ENCODE measurements around the gene EP400.
"Not testable (repeated sequence)": the region's sequence is repeated elsewhere in the genome, so short reads cannot be mapped to it uniquely, and the experiment has no call there.

EP400 gene

DNA sequence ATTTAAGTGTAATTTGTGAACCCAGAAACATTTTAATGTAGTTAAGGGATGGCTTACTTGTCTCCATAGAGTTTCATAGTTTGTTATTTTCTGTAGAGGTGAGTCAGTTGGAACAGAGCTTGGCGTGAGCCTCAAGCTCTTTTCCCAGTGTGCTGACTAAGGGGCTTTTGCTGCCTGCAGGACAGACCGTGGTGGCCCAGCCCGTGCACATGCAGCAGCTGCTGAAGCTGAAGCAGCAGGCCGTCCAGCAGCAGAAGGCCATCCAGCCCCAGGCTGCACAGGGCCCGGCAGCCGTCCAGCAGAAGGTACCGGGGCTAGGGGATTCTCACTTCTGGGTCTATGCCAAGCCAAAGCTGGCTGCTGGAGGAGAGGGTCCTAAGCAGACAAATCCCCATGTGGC, 117.4 kb downstream of the EP400 start:
- no peak for DNase-seq (ENCODE audit: low read depth in 2 of 2)

DNA sequence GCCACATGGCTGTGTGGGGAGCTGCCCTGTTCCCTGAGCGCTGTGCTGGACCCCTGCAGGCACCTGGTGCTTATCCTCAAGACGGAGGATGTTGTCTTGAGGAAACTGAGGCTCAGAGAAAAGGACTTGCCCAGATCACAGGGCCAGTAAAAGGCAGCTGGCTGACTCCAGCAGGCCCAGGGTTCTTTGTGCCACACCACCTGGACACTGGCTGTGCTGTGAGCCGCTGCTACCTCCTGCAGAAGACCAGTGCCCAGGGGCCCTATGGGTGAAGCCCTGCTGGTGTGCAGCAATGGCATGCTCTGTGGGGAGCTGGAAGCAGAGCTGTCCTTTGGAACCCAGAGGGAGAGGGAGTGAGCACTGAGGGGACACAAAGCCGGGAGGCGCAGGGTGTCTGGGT, 118.5 kb downstream of the EP400 start:
- no peak for DNase-seq (ENCODE audit: low read depth in 2 of 2)

DNA sequence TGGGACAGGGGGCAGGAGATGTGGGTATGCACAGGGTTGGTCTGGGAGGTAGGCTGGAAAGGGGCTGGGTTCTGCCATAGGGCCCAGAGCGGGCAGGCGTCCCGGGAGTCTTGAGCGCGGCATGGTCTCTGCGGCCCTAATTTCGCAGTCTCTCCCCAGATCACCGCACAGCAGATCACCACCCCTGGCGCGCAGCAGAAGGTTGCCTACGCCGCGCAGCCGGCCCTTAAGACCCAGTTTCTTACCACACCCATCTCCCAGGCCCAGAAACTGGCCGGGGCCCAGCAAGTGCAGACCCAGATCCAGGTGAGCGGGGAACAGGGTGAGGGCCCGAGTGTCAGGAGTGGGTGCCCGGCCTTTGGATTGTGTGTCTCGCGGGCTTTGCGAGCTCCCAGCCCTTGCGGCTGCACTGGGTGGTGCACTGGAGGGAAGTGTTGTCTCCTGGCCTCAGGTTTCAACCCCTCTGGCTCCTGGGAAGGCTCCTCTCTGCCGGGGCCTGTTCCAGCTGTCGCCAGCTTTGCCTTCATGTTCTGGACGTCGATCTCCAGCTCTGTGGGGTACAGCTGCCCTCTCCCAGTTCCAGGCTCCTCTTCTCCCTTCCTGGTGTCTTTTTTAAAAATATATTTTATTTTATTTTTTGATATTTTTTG, 119.7 kb downstream of the EP400 start:
- DNase-seq (ENCODE audit: low read depth in 2 of 2) = no peak

DNA sequence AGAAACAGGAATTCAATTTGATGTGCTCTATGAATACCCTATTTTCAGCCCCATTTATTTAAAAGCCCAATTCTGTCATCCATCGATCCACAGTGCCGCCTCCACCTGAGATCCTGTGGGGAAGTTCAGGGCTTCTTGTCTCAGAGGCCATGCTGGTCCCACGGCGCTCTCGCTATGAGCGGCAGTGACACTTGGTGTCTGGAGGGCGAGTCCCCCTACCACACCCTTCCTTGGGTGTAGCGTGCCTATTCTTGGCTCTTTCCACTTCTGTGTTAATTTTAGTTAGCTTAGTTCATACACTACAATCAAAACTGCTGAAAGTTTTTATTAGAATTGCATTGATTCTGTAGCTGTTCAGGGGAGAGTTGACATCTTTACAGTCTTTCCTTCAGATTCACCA, 120.6 kb downstream of the EP400 start:
- no peak for DNase-seq (ENCODE audit: low read depth in 2 of 2)

DNA sequence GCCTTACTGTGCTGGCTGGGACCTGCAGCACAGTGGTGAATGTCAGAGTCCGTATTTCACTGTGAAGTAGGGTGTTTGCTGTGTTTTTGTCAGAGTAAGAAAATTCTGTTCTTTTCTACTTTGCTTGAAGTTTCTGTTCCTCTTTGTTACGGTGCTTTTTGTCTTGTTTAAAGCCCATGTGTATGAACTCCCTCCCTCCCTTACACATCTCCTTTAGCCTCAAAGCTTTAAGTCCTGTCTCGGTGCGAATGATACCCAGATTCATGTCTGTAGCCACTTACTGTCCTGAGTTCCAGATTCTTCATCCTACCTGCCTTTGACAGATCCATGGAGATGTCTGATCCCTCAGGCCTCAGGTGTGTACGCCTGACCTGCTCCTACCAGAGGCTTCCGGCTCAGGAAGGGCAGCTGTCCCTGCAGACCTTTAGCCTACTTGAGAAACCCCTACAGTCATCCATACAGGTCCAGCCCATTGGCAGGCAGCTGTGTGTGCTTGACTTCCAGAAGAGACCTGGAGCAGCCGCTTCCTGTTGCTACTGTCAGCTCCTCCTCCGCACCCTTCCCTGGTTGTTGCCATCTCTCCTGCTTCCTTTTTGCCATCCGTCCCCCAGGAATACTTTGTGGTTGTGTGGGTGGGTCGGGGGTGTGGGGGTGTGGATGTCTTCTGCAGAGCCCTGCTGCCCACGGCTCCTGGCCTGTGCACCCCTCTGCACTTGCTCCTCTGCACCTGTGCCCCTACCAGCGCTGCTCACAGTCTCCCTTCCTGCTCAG, 121.5 kb downstream of the EP400 start:
- DNase-seq (ENCODE audit: low read depth in 2 of 2) = no peak

DNA sequence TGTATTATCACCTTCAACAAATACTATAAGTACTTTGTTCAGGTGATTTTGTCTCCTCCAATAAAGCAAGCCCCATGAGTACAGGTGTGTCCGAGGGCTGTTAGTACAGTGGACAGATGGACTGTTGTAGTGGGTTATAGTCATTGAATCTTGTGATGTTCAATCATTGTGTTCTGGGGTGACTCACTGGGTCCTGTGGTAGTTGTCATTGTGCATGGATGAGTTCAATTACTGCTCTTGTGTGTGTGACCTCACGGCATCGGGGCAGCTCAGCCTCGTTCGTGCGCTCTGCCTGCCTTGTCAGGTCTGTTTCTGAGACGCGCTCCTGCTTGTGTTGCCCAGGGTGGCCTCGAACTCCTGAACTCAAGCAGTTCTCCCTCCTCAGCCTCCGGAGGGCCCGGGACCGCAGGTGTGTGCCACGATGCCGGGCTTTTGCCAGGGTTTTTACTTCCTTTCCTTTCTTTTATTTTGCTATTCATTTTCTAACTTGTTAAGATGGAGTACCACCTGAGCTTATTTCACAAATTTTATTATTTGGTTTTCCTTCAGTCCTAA, 122.2 kb downstream of the EP400 start:
- DNase-seq (ENCODE audit: low read depth in 2 of 2) = no peak

DNA sequence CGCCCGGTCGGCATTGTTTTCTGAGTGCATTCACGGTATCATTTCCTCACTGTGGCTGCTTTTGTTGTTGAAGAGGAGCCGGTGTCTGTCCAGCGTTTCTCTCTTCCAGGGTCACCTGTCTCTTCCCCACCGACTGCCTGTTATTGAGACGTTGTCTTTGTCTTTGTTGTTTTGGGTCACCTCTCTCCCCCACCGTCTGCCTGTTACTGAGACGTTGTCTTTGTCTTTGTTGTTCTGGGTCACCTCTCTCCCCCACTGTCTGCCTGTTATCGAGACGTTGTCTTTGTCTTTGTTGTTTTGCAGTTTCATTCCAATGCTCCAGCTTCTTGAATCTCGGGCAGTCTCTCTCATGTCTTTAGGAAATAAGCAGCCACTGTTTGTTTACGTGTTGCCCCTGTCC, 124.5 kb downstream of the EP400 start:
- no peak for DNase-seq (ENCODE audit: low read depth in 2 of 2)

DNA sequence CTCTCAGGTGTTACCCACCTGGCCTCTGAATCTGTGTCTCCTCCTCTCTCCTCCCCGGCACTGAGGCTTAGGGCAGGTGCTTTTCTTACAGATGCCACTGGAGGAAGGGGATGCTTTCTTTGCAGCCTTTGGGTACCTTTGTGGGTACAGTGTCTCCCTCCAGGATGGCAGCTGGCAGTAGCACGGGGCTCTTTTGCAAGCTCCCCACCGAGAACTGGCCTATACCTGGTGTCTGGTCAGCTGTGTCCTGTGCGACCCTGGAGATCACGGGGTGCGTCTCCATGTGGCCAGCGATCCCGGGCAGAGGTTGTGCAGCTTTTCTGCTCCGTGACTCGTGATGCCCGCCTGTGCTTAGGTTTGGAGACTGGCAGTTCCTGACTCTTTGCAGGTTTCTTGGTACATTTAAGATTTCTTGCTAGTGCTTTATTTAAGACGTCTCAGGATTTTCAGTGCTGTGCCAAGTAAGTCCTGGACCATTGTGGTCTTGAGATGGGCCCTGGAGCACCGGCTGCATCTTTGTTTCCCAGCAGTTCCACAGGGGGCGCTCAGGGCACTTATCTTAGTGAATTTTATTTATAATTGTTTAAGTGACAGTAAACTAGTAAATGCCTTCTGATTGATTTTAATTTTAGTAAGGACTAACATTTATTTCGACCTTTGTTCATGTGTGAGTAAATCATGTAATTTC, 125.4 kb downstream of the EP400 start:
- no peak for DNase-seq (ENCODE audit: low read depth in 2 of 2)

DNA sequence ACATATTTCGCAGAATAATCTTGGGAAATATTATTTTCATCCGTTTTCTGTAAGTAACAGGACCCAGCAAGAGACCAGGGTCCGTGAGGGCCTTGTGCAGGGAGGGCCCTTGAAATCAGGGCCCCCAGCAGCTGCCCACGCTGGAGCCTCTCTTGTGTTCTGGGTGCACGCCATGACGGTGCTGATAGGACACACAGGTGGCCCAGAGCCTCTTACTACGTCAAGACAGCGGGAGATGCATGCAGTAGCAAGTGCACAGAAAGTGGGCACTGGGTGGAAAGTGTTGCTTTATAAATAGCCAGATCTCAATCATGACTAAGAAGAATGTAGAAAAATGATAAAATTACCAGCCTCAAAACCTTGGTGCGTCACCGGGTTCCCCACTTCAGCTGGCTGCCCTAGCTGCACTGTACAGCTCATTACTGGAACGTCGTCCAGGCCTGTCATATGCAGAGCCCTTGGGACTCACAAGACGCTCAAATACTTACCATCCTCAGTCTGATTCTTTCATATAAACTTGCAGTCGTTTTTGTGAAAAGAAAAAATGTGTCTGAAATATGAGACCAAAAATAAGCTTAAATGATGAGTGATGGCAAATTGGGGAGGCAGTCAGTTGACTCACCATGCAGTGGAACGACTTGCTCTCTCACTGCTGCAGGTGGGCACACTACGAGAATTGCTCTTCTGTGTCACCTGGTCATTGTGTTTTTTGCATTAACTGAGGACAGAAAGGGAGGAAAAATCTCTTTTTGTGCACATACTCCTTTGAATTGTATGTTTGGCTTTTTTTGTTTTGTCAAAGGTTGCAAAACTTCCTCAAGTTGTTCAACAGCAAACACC, 126.2 kb downstream of the EP400 start:
- no peak for DNase-seq (ENCODE audit: low read depth in 2 of 2)

DNA sequence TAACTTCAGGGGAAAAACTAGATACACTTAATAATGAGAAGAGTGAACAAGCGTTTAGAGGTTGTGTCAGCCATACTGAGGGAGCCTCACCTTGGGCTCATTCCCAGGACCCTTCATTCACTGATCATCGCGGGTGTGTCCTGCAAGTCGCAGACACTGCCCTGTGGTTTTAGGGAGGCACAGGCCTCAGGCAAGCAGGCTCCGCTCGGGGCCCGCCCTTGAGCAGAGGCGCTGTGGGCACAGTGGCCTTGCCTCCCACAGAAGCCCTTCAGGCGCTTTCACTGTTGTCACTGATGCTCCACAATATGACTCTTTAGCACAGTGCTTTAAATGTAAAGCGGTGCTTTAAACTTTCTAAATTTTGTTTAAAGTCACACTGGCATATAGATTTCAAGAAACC, 127.0 kb downstream of the EP400 start:
- no peak for DNase-seq (ENCODE audit: low read depth in 2 of 2)

DNA sequence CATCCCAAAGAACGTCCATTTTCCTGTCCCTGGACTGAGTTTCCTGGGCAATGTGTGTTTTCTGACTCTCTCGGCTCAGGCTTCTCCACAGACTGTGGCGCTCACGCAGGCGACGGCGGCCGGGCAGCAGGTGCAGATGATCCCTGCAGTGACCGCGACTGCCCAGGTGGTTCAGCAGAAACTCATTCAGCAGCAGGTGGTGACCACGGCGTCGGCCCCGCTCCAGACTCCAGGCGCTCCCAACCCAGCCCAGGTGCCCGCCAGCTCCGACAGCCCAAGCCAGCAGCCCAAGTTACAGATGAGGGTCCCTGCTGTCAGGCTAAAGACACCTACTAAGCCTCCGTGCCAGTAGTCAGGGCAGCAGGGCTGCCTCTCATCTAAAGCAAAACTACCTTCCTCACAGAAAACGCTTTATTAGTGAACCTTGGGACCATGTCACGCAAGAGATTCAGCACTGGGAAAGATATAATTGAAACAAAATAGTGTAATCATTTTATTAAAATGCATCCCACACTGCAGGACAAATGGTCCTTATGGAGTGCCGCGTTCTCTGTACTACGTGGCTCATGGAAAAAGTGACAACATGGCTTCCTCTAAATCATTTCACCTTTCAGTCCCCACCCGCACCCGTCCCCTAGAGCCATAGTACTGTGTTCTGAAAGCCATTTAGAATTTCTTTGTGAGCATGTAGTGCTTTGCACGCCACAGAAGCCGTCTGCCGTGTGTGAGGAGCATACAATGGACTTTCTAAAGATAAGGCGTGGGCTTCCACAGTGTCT, 127.8 kb downstream of the EP400 start:
- DNase-seq (ENCODE audit: low read depth in 2 of 2) = no peak

DNA sequence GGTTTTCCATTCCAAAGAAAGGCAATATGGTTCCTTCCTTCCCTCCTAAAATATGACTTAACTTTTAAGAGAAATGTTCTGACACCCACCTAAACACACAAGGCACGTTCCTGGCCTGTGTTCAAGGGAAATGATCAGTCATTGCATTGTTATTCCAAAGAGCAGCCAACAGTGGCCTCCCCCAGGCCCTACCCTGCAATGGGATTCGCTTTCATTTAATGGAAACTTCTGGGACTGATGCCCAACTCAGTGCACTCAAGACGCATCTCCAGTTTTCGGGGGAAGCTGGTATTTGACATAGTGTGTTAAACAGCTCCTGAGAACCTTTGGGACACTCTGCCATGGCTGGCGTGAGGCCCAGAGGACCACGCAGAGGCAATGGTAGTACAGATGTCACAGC, 128.4 kb downstream of the EP400 start:
- DNase-seq (ENCODE audit: low read depth in 2 of 2) = no peak

DNA sequence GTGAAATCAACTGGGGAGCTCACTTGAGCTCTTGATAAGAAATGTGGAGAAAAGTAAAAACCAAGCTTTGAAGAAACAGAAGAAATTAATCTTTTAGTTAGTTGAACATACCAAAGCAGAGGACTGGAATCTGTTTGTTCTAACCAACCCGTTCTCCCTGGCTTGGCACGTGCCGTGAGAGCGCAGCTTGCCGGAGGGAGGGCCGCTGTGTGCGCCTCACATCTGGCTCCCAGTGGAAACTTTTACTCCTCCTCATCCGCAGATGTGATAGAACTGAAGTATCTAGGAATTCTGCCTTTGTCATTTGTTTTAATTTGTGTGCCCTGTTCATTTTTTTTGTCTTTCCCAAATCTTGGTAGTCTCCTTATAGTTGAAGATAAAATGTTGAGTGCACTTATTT, 129.5 kb downstream of the EP400 start:
- DNase-seq (ENCODE audit: low read depth in 2 of 2) = no peak

DNA sequence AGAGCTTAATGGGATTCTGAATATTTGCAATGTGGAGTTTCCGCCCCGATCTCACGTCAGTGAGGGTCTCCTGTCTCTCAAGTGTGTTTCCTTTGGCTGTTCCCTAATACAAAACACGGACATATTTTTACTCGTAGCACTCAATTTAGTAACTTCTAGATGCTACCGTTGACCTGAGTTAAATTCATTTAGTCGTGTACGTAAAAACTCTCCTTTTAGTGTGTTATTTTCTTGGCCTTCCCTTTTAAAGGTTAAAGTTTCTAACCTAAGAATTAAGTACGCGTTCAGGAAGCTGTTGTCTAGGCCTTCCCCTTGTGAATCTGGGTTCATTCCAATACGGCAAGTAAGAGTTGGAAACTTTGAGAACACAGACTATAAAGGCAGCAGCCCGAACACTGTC, 130.0 kb downstream of the EP400 start:
- no peak for DNase-seq (ENCODE audit: low read depth in 2 of 2)

DNA sequence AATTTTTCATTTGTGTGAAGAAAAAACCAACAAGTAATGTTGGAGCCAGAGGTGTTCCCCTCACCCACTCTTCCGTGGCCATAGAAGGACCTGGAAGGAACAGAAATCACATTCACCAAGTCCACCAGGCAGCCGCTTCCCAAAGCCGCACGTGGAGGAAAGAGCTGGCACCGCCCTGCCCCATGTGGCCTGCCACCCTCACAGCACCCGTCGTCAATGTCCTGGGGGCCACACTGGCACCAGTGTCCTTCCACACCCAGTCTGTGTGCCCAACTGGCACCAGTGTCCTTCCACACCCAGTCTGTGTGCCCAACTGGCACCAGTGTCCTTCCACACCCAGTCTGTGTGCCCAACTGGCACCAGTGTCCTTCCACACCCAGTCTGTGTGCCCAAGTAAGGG, 130.8 kb downstream of the EP400 start:
- not testable (repeated sequence) for DNase-seq (ENCODE audit: low read depth in 2 of 2)

DNA sequence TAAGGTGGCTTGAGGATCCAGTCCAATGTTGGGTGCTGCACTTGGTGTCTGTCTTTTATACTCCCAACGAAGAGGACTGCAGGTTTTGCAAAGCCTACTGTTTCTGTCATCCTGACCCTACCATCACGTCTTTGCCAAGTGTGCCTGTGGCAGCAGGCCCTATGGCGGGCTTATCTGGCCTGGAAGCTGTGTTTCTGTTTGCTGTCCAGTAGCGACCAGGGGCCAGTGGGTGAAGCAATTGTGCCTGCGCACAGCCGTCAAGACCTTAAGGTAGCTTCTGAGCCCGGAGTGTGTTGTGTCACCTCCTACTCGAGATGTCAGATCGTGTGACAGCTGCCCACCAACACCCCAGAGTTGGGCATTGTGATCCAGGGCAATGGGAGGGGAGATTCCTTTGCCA, 131.7 kb downstream of the EP400 start:
- DNase-seq (ENCODE audit: low read depth in 2 of 2) = no peak

DNA sequence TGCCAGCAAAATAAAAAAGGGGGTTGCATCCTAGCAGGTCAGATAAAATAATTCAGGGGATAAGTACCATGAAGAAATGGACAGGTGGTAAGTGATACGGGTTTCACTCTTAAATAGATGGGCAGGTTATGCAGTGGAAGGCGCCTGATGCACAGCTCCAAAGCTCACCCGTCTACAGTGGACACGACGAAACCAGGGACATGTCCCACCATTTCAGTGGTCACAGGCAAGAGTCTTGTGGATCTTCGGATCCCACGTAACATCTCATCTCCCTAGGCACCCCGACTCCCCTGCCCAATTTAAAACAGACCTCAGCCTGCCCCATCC, 133.8 kb downstream of the EP400 start:
- no peak for DNase-seq (ENCODE audit: low read depth in 2 of 2)

DNA sequence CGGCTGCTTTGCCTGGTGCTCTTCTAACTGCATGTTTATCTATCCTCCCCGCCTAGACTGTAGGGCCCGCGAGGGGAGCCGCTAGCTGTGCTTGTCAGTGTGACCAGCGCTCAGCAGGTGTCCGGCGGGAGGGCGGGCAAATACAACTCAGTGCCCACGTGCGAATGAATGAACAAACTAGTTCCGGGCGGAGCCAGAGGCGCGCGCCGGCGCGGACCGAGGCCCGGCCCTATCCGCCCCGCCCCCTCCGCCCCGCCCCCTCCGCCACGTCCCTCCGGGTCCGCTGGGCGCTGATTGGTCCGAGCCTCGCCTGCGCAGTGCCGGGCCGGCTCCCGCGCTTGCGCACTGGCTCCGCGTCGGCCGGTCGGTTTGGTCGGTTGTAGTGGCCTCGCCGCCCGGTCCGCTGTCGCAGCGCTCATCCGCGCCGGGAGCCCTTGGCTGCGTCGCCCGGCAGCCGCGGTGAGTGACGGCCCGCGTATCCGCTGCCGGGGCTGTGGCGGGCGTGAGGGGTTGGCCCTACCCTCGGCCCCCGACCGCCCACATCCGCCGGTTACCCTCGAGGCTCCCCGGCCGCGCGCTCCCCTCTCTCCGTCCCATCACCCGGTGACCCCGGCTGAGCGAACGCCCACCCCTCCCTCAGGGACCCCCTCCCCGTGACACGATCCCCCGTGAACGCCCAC, 134.3 kb downstream of the EP400 start:
- peak; percentile 70 to 80 for DNase-seq (ENCODE audit: low read depth in 2 of 2)

DNA sequence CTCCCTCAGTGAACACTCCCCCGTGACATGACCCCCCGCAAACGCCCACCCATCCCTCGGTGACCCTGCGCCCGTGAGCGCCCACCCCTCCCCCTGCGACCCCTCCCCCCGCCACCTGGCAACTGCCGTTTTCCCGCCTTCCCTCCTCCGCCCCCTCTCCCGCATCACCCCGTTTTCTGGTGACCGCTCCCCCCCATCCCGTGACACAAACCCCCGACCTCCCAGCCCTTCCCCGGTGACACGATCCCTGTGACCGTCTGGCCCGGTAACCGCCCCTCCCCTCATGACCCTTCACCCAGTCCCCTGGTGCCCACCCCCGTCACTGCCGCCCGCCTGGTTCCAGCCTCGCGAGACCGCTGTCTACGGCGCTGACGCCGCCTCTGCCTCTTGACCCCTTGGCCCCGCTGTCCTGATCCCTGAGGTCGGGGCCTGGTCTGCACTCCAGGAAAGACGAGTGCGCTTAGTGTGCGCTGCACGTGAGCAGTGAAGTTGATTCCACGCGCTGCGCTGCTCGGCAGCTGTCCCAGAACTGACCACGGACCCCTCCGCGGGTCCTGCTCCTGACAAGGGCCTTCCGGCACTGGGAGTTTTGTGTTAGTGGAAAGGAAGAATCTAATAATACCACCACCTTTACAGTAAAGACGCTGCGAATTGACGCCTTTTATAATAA, 135.0 kb downstream of the EP400 start:
- no peak for DNase-seq (ENCODE audit: low read depth in 2 of 2)

DNA sequence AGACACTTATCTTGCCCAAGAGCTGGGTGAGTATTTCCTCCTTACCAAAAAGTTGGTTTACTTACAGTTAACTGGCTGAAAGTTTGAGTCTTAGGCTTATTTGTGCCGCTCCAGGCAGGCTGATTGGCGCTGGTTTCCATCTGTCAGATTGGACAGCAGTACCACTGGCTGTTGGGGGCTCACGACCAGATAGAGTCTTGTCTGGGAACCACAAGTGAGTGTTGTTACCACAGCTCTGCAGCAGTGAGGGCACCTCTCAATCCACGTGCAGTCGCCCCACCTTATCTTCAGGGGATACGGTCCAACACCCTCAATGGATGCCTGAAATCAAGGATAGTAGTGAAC, 135.5 kb downstream of the EP400 start:
- DNase-seq (ENCODE audit: low read depth in 2 of 2) = no peak

All from stimulated activated CD4-positive, alpha-beta T cell treated with anti-CD3 and anti-CD28 coated beads, Interleukin-1b, Interleukin-23, amount 100 ng/mL, for 1 hour (primary cell).